ENCODE data around the gene ALDH6A1.

- no peak for TF ChIP-seq CTCF (IDR thresholded peaks at IDR 0.05)
- no peak for TF ChIP-seq POLR2AphosphoS5 (IDR thresholded peaks at IDR 0.05)
- no peak for TF ChIP-seq POLR2A (IDR thresholded peaks at IDR 0.05)
Observed at GRCh38 chr14:74022346-74022745, 61.9 kb downstream of the ALDH6A1 start.
